ENCODE measurements around the gene DIP2C. TPM values are rescaled to one million over a fixed set of nuclear protein-coding genes. Genes with fewer than 3 reads are reported as not detected.
"Not testable (repeated sequence)": the region's sequence is repeated elsewhere in the genome, so short reads cannot be mapped to it uniquely, and the experiment has no call there.

Gene DIP2C
- total RNA-seq, 4 donors from 2014 or later = 13.4 to 32.0 (median 18.4) TPM

DNA sequence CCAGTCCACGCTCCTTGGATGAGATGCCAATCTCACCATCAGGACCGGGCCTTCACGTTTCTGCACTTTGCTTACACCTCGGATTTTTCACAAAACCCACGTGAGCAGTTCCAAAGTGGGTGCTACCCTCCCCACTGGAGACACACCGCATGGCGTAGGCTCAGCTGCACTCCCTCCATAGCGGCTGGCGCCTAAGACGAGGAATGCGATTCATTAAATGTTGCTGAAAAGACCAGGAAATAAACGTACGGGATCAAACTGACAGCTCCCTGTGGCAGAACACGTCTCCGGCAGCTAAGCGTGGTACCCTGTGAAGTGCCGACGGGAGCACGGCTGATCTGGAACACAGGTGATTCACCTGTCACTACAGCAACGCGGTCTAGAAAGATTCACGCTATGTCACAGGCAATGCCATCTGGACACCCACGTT lies 209.0 kb downstream of the DIP2C start:
- no peak overlapping the region for H3K4me3 ChIP-seq
- no peak for DNase-seq
- H3K4me1 ChIP-seq = peaks cover 0 to 12% (median 4%) of the 10 kb centered on the region in 4 donors
- H3K36me3 ChIP-seq = no peaks in the 10 kb centered on the region
- WGBS, 2 donors (ENCODE audit: low coverage in 1 of 2) = 94 to 95% methylated on average over 7 to 23 of the region's 23 CpGs
- intact Hi-C loops (cut with DNase I; ENCODE audit: low total_unique reads) (no loop called here), in situ Hi-C loops (cut with MboI; ENCODE audit: low pct_ligation_motif_present in 1 of 4, low pct_unique_long_range_greater_than_20kb in 1 of 4, low sequenced_read_pairs in 3 of 4) (no loop called here)
- H3K9me3 ChIP-seq = no peaks in the 10 kb centered on the region
- no peaks in the 10 kb centered on the region for H3K27me3 ChIP-seq
- no peak for TF ChIP-seq EP300 (IDR thresholded peaks at IDR 0.05; ENCODE audit: low read depth)
- no peak for TF ChIP-seq POLR2A (IDR thresholded peaks at IDR 0.05)
- TF ChIP-seq, protein P1, sequence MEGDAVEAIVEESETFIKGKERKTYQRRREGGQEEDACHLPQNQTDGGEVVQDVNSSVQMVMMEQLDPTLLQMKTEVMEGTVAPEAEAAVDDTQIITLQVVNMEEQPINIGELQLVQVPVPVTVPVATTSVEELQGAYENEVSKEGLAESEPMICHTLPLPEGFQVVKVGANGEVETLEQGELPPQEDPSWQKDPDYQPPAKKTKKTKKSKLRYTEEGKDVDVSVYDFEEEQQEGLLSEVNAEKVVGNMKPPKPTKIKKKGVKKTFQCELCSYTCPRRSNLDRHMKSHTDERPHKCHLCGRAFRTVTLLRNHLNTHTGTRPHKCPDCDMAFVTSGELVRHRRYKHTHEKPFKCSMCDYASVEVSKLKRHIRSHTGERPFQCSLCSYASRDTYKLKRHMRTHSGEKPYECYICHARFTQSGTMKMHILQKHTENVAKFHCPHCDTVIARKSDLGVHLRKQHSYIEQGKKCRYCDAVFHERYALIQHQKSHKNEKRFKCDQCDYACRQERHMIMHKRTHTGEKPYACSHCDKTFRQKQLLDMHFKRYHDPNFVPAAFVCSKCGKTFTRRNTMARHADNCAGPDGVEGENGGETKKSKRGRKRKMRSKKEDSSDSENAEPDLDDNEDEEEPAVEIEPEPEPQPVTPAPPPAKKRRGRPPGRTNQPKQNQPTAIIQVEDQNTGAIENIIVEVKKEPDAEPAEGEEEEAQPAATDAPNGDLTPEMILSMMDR (IDR thresholded peaks at IDR 0.05) = no peak
- TF ChIP-seq POLR2AphosphoS5 (IDR thresholded peaks at IDR 0.05) = no peak
- H3K27ac ChIP-seq = no peak overlapping the region

DNA sequence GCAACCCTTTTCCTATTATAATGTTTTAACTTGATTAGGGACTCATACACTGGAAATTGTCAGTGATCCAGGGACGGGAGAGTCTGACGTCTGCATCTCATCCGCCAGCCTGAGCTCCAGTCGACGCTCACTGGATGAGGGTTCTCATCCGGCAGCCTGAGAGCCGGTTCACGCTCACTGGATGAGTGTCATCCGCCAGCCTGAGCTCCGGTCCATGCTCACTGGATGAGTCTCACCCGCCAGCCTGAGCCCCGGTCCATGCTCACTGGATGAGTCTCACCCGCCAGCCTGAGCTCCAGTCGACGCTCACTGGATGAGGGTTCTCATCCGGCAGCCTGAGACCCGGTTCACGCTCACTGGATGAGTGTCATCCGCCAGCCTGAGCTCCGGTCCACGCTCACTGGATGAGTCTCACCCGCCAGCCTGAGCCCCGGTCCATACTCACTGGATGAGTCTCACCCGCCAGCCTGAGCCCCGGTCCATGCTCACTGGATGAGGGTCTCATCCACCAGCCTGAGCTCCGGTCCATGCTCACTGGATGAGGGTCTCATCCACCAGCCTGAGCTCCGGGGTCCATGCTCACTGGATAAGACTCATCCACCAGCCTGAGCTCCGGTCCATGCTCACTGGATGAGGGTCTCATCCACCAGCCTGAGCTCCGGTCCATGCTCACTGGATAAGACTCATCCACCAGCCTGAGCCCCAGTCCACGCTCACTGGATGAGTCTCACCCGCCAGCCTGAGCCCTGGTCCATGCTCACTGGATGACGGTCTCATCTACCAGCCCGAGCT lies 209.6 kb downstream of the DIP2C start:
- H3K4me1 ChIP-seq; H3K4me3 ChIP-seq; H3K27ac ChIP-seq; intact Hi-C loops (cut with DNase I; ENCODE audit: low total_unique reads); in situ Hi-C loops (cut with MboI; ENCODE audit: low pct_ligation_motif_present in 1 of 4, low pct_unique_long_range_greater_than_20kb in 1 of 4, low sequenced_read_pairs in 3 of 4); H3K36me3 ChIP-seq; DNase-seq; H3K27me3 ChIP-seq; H3K9me3 ChIP-seq: not testable (repeated sequence)
- WGBS, 2 donors (ENCODE audit: low coverage in 1 of 2) = 92 to 93% methylated on average over 6 to 32 of the region's 33 CpGs

DNA sequence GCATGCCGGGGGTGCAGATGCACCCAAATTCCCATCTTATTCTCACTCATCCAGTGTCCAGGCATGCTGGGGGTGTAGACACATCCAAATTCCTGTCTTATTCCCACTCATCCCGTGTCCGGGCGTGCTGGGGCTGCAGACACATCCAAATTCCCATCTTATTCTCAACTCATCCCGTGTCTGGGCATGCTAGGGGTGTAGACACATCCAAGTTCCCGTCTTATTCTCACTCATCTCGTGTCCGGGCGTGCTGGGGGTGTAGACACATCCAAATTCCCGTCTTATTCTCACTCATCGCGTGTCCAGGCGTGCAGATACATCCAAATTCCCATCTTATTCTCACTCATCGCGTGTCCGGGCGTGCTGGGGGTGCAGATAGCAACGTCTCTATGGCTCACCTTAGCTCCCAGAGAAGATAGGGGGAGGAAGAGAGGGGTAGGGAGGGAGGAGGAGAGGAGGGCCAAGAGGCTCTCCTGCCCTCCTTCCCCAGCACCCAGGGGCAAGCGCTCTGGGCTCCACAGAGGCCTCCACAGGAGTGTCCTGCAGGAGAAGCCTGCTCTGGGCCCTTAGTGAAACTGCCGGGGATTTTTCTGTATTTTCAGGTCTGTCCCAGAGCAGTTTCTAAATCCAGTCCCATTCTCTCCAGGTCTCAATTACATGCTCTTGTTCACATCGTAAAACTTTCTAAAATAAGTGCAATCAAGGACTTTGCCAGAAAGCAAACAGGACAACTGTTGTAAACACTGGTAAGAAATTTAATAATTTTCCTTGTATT lies 210.8 kb downstream of the DIP2C start:
- Histone ChIP-seq H3K9me3 (no peaks in the 10 kb centered on the region), H3K27me3 (no peaks in the 10 kb centered on the region), H3K4me3 (no peak overlapping the region), H3K27ac (no peak overlapping the region), H3K36me3 (no peaks in the 10 kb centered on the region), H3K4me1 (peaks cover 0 to 9% (median 4%) of the 10 kb centered on the region in 4 donors)
- TF ChIP-seq POLR2A (IDR thresholded peaks at IDR 0.05) = no peak
- no peak for TF ChIP-seq EP300 (IDR thresholded peaks at IDR 0.05; ENCODE audit: low read depth)
- TF ChIP-seq, protein P1 (IDR thresholded peaks at IDR 0.05) = no peak
- no peak for TF ChIP-seq POLR2AphosphoS5 (IDR thresholded peaks at IDR 0.05)
- WGBS, 2 donors (ENCODE audit: low coverage in 1 of 2) = 89 to 91% methylated on average over 16 to 21 of the region's 21 CpGs
- intact Hi-C loops (cut with DNase I; ENCODE audit: low total_unique reads) = no loop called here
- no peak for DNase-seq
- in situ Hi-C loops (cut with MboI; ENCODE audit: low pct_ligation_motif_present in 1 of 4, low pct_unique_long_range_greater_than_20kb in 1 of 4, low sequenced_read_pairs in 3 of 4) = no loop called here

DNA sequence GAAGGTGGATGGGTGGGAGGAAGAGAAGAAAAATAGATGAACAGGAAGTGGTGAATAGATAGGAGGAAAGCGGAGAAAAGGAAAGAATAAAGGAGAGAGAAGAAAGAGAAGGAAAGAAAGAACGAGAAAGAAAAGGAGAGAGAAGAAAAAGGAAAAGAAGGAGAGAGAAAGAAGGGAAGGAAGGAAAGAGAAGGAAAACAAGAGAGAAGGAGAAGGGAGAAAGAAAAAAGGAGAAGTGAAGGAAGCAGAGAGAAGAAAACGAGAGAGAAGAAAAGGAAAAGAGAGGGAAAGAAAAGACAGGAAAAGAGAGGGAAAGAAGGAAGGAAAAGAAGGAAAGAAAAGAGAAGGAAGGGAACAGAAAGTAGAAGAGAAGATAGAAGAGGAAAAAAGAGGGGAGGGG lies 211.8 kb downstream of the DIP2C start:
- intact Hi-C loops (cut with DNase I; ENCODE audit: low total_unique reads) = no loop called here

More for the DNA sequence above, 211.8 kb downstream of the DIP2C start:
- H3K27ac ChIP-seq = no peak overlapping the region
- TF ChIP-seq, protein P1 (IDR thresholded peaks at IDR 0.05) = no peak
- TF ChIP-seq EP300 (IDR thresholded peaks at IDR 0.05; ENCODE audit: low read depth) (no peak), POLR2AphosphoS5 (IDR thresholded peaks at IDR 0.05) (no peak), POLR2A (IDR thresholded peaks at IDR 0.05) (no peak)
- H3K36me3 ChIP-seq = no peaks in the 10 kb centered on the region
- peaks cover 0 to 9% (median 4%) of the 10 kb centered on the region in 4 donors for H3K4me1 ChIP-seq
- H3K27me3 ChIP-seq = no peaks in the 10 kb centered on the region
- H3K4me3 ChIP-seq = no peak overlapping the region
- H3K9me3 ChIP-seq = no peaks in the 10 kb centered on the region
- no peak for DNase-seq
- WGBS, 2 donors (ENCODE audit: low coverage in 1 of 2) = 91 to 100% methylated on average over 3 of the region's 3 CpGs
- in situ Hi-C loops (cut with MboI; ENCODE audit: low pct_ligation_motif_present in 1 of 4, low pct_unique_long_range_greater_than_20kb in 1 of 4, low sequenced_read_pairs in 3 of 4) = no loop called here

Measured in transverse colon (tissue), 4 donors.